ENCODE results near the gene NCDN. TPM values are rescaled to one million over a fixed set of nuclear protein-coding genes. Genes with fewer than 3 reads are reported as not detected.

The NCDN gene
- total RNA-seq, 4 donors from 2014 or later: 16.6 to 41.2 (median 24.3) TPM

- ATAC-seq: no peak
- Histone ChIP-seq H3K4me3 (no peak overlapping the region), H3K36me3 (no peaks in the 10 kb centered on the region)
Measured at GRCh38 chr1:35519432-35519831, 38.2 kb upstream of the NCDN start.

GRCh38 chr1:35524106-35524505, 33.5 kb upstream of the NCDN start:
- ATAC-seq: no peak

More at GRCh38 chr1:35519432-35519831, 38.2 kb upstream of the NCDN start:
- TF ChIP-seq POLR2A (IDR thresholded peaks at IDR 0.05) (no peak), EP300 (IDR thresholded peaks at IDR 0.05) (no peak), POLR2AphosphoS5 (IDR thresholded peaks at IDR 0.05) (no peak), CTCF (IDR thresholded peaks at IDR 0.05) (no peak)
- Histone ChIP-seq H3K27me3 (no peaks in the 10 kb centered on the region), H3K9me3 (peaks cover 0 to 20% (median 0%) of the 10 kb centered on the region in 3 donors), H3K27ac (no peak overlapping the region), H3K4me1 (no peaks in the 10 kb centered on the region)
- WGBS, 2 donors (ENCODE audit: low coverage in 1 of 2): 59 to 67% methylated on average over 2 of the region's 2 CpGs

GRCh38 chr1:35530168-35530567, 27.4 kb upstream of the NCDN start:
- no peaks in the 10 kb centered on the region for H3K9me3 ChIP-seq
- WGBS, 2 donors (ENCODE audit: low coverage in 1 of 2): 75 to 78% methylated on average over 5 of the region's 5 CpGs
- no peak for ATAC-seq
- H3K4me1 ChIP-seq: peaks cover 10 to 27% (median 10%) of the 10 kb centered on the region in 3 donors
- no peak overlapping the region for H3K4me3 ChIP-seq
- peaks cover 0 to 12% of the 10 kb centered on the region in 2 donors for H3K36me3 ChIP-seq
- H3K27me3 ChIP-seq: no peaks in the 10 kb centered on the region
- no peak for TF ChIP-seq CTCF (IDR thresholded peaks at IDR 0.05)
- TF ChIP-seq POLR2A (IDR thresholded peaks at IDR 0.05): no peak
- no peak for TF ChIP-seq EP300 (IDR thresholded peaks at IDR 0.05)
- TF ChIP-seq POLR2AphosphoS5 (IDR thresholded peaks at IDR 0.05): no peak
- H3K27ac ChIP-seq: no peak overlapping the region

More at GRCh38 chr1:35524106-35524505, 33.5 kb upstream of the NCDN start:
- Histone ChIP-seq H3K36me3 (no peaks in the 10 kb centered on the region), H3K4me3 (no peak overlapping the region), H3K4me1 (no peaks in the 10 kb centered on the region), H3K9me3 (no peaks in the 10 kb centered on the region), H3K27ac (no peak overlapping the region), H3K27me3 (no peaks in the 10 kb centered on the region)
- 85% methylated on average over 2 of the region's 2 CpGs for WGBS, 2 donors (ENCODE audit: low coverage in 1 of 2)
- no peak for TF ChIP-seq POLR2AphosphoS5 (IDR thresholded peaks at IDR 0.05)
- no peak for TF ChIP-seq POLR2A (IDR thresholded peaks at IDR 0.05)
- TF ChIP-seq EP300 (IDR thresholded peaks at IDR 0.05): no peak
- TF ChIP-seq CTCF (IDR thresholded peaks at IDR 0.05): no peak

GRCh38 chr1:35530946-35531345, 26.7 kb upstream of the NCDN start:
- Histone ChIP-seq H3K36me3 (peaks cover 0 to 12% of the 10 kb centered on the region in 2 donors), H3K27me3 (no peaks in the 10 kb centered on the region), H3K4me3 (no peak overlapping the region), H3K27ac (no peak overlapping the region), H3K9me3 (no peaks in the 10 kb centered on the region), H3K4me1 (peaks cover 10 to 27% (median 10%) of the 10 kb centered on the region in 3 donors)
- 86% methylated on average over 2 of the region's 2 CpGs; no CpG with 5 or more reads in 1 of the 2 donors for WGBS, 2 donors (ENCODE audit: low coverage in 1 of 2)
- ATAC-seq: no peak
- TF ChIP-seq CTCF (IDR thresholded peaks at IDR 0.05): no peak
- no peak for TF ChIP-seq POLR2A (IDR thresholded peaks at IDR 0.05)
- no peak for TF ChIP-seq EP300 (IDR thresholded peaks at IDR 0.05)
- no peak for TF ChIP-seq POLR2AphosphoS5 (IDR thresholded peaks at IDR 0.05)

- H3K4me3 ChIP-seq: no peak overlapping the region
- H3K4me1 ChIP-seq: peaks cover 10 to 27% (median 11%) of the 10 kb centered on the region in 3 donors
- 20 to 86% methylated on average over 1 to 2 of the region's 6 CpGs for WGBS, 2 donors (ENCODE audit: low coverage in 1 of 2)
- no peak overlapping the region for H3K27ac ChIP-seq
- peaks cover 0 to 12% of the 10 kb centered on the region in 2 donors for H3K36me3 ChIP-seq
- TF ChIP-seq CTCF (IDR thresholded peaks at IDR 0.05): no peak
- no peaks in the 10 kb centered on the region for H3K27me3 ChIP-seq
- ATAC-seq: no peak
- H3K9me3 ChIP-seq: no peaks in the 10 kb centered on the region
Measured at GRCh38 chr1:35531368-35531767, 26.2 kb upstream of the NCDN start.

All from gastroesophageal sphincter (tissue), 4 donors.